ENCODE measurements around the gene OSMR.

DNA sequence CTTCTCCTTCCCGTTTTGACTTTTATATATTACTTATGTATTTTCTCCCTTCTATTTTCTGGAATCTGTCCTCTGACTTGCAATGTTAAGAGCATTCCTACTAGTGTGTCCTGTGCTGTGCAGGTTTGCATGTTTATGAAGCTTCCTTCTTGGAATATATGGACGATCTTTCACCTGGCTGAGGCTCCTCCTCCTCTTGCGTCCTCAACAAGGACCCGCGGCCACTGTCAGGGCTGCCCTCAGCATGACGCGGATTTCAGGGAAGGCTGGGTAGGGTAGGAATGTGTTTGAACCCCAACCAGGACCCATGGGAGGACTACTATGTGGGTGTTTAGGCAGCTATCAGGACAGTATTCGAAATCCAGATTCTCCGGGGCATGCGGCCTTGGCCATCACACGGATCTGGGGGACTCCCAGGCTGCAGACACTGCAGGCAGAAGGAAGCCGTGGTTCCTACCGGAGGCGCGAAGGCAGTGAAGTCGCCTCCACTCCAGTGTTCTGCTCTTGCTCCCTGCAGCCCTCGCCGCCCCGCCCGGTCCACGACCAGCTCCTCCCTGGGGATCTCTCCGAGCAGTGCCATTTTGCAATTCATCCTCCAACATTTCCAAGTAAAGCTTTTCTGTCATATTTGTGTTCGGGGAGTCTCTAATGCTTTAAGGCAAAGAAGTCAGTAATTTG is 37.0 kb upstream of the OSMR start:
- TF ChIP-seq, protein P1, sequence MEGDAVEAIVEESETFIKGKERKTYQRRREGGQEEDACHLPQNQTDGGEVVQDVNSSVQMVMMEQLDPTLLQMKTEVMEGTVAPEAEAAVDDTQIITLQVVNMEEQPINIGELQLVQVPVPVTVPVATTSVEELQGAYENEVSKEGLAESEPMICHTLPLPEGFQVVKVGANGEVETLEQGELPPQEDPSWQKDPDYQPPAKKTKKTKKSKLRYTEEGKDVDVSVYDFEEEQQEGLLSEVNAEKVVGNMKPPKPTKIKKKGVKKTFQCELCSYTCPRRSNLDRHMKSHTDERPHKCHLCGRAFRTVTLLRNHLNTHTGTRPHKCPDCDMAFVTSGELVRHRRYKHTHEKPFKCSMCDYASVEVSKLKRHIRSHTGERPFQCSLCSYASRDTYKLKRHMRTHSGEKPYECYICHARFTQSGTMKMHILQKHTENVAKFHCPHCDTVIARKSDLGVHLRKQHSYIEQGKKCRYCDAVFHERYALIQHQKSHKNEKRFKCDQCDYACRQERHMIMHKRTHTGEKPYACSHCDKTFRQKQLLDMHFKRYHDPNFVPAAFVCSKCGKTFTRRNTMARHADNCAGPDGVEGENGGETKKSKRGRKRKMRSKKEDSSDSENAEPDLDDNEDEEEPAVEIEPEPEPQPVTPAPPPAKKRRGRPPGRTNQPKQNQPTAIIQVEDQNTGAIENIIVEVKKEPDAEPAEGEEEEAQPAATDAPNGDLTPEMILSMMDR (IDR thresholded peaks at IDR 0.05; ENCODE audit: low read depth, low read length, poor library complexity, severe bottlenecking), result no peak
- no peak for TF ChIP-seq EZH2phosphoT487 (IDR thresholded peaks at IDR 0.05; ENCODE audit: borderline replicate concordance, low read length)
